Uterus (tissue), 2 donors: ENCODE data around the gene EMILIN2.
"Not testable (repeated sequence)": the region's sequence is repeated elsewhere in the genome, so short reads cannot be mapped to it uniquely, and the experiment has no call there.

Source experiments
- POLR2A ChIP-seq, 2 donors: fragments of 450-650 bp; IDR thresholded peaks; one replicate each; pipeline ENCODE4 v1.6.1; 2016; ENCODE audit warnings: antibody characterized with exemption in 2 of 2, mild to moderate bottlenecking in 1 of 2, moderate library complexity in 1 of 2
- TF ChIP-seq, protein P1 (sequence below), 4 experiments: fragments of 200-600 bp in 2 of 4; fragments of 450-650 bp in 2 of 4; sonication (generic) in 2 of 4; IDR thresholded peaks; one replicate each; pipeline ENCODE4 v1.5.1; 2016 to 2019; ENCODE audit warnings: antibody characterized with exemption in 4 of 4, mild to moderate bottlenecking in 2 of 4, moderate library complexity in 1 of 4

DNA sequence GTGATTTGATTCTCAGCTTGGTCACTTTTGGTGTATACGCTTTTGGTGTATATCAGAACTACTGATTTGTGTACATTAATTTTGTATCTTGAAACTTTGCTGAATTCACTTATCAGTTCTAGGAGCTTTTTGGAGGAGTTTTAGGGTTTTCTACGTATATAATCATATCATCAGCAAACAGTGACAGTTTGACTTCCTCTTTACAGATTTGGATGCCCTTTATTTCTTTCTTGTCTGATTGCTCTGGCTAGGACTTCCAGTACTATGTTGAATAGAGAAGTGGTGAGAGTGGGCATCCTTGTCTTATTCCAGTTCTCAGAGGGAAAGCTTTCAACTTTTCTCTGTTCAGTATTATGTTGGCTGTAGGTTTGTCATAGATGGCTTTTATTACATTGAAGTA, 19.7 kb downstream of the EMILIN2 start:
- not testable (repeated sequence) for TF ChIP-seq POLR2A (IDR thresholded peaks at IDR 0.05)
- TF ChIP-seq, protein P1, sequence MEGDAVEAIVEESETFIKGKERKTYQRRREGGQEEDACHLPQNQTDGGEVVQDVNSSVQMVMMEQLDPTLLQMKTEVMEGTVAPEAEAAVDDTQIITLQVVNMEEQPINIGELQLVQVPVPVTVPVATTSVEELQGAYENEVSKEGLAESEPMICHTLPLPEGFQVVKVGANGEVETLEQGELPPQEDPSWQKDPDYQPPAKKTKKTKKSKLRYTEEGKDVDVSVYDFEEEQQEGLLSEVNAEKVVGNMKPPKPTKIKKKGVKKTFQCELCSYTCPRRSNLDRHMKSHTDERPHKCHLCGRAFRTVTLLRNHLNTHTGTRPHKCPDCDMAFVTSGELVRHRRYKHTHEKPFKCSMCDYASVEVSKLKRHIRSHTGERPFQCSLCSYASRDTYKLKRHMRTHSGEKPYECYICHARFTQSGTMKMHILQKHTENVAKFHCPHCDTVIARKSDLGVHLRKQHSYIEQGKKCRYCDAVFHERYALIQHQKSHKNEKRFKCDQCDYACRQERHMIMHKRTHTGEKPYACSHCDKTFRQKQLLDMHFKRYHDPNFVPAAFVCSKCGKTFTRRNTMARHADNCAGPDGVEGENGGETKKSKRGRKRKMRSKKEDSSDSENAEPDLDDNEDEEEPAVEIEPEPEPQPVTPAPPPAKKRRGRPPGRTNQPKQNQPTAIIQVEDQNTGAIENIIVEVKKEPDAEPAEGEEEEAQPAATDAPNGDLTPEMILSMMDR (IDR thresholded peaks at IDR 0.05) = not testable (repeated sequence)
